Adipose tissue (tissue), 3 donors: ENCODE measurements around the gene RBM4B. TPM values are rescaled to one million over a fixed set of nuclear protein-coding genes. Genes with fewer than 3 reads are reported as not detected.
"Not testable (repeated sequence)": the region's sequence is repeated elsewhere in the genome, so short reads cannot be mapped to it uniquely, and the experiment has no call there.

Source experiments
- H3K27ac ChIP-seq: one replicate; pipeline ENCODE4 v1.5.1; 2013; ENCODE audit warnings: low read depth, low read length
- WGBS, 3 donors: extraction: QIAGEN DNeasy Blood & Tissue Kit; methylation state at CpG; one replicate each; pipeline ENCODE4 v1.1.7; 2013; 5-methylcytosine and 5-hydroxymethylcytosine counted together
- polyA plus RNA-seq, 3 donors: library from polyadenylated mRNA; stranded (reverse); fragments of 200-250 nt; gene quantifications; one replicate each; pipeline ENCODE4 v1.2.3, GENCODE V29; 2013
- donor health status: healthy with polysubstance abuse.
- donor health status: Bipolar disorder and iron deficiency.
- donor health status: healthy.

The RBM4B gene, protein sequence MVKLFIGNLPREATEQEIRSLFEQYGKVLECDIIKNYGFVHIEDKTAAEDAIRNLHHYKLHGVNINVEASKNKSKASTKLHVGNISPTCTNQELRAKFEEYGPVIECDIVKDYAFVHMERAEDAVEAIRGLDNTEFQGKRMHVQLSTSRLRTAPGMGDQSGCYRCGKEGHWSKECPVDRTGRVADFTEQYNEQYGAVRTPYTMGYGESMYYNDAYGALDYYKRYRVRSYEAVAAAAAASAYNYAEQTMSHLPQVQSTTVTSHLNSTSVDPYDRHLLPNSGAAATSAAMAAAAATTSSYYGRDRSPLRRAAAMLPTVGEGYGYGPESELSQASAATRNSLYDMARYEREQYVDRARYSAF
- 10 to 100 TPM in 2 of 3 donors, 1 to 10 TPM in 1; 9.5 to 13.5 (median 10.1) TPM for polyA plus RNA-seq

DNA sequence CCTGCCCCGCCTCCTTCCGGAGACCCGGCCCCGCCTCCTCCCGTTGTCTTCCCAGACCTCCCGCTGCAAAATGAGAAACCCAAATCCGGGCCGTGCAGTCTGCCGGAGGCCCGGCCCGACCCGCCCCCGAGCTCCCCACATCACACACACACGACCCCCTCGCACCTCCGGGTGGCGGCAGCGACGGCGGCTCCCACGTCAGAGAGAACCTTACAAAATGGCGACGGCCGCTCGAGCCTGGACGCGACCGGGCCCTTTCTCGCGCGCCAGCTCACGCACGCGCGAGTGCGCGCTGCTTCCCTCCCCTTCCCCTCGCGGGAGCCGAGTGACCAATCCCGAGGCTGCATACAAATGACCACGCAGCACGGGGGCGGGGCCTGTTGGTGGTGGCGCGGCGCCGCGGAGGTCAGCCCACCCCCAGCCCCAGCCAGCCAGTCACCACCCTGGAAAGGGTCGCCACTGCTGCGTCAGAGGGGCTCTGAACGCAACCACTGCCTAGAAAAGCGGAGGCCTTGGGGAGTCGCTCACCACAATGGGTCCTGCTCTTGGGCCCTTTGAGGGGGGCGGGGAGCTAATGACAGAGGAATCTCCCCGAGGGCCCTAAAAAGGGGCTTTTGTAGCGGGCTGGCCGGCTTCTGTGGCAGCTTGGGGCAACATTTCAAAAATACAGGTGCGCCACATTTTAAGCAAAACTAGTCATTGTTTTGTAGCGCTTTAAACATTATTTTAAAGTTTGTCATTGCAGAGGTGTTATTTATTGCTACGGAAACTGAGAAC is at the start of gene RBM4B:
Gene RBM4B (minus strand): TSS at position 289 of the 777 bp plus-strand sequence. CDS start 808 bp downstream, outside the sequence.
- H3K27ac ChIP-seq: peak within 1 kb of the TSS; percentile 94
- WGBS, 3 donors: 0 to 1% (median 1%) methylated on average over 58 to 61 of the region's 61 CpGs

DNA sequence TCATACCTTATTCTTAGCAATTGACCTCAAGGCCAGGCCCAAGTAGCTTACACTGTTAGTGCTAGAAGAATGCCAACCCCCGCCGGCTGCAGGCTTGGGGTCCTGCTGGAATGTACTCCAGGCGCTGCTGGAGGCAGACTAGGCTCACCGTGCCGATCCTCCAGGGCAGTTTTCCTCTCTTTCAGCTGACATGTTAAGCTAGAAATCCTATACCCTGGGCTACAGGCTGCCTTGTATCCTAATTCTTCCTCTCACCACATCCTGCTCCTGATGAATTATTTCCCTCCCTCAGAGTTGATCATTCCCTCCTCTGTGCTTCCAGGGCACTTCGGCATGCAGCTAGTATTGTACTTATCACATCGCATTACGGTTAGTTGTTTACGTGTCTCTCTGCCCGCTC is 48.0 kb upstream of the RBM4B start:
- no peak overlapping the region for H3K27ac ChIP-seq
- 40 to 64% (median 61%) methylated on average over 10 of the region's 10 CpGs for WGBS, 3 donors

DNA sequence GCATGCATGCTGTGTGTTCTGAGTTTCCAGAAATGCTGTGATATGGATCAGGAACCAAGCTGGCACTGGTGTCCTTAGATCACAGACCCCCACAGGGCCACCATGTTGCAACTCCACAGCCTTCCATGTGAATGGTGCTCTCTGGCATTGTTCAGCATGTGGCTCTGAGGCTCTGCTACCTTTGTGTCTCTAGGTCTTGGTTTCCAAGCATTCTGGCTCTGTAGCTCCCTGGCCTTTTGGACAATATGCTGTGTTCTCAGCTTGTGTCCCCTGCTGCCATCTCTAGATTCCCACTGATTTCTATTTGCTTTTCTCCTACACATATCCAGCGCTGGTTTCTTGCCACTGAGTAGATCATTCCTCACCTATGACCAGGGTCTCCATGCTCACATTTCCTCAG is 47.4 kb upstream of the RBM4B start:
- WGBS, 3 donors: 81 to 100% (median 98%) methylated on average over 1 of the region's 1 CpG
- no peak overlapping the region for H3K27ac ChIP-seq

DNA sequence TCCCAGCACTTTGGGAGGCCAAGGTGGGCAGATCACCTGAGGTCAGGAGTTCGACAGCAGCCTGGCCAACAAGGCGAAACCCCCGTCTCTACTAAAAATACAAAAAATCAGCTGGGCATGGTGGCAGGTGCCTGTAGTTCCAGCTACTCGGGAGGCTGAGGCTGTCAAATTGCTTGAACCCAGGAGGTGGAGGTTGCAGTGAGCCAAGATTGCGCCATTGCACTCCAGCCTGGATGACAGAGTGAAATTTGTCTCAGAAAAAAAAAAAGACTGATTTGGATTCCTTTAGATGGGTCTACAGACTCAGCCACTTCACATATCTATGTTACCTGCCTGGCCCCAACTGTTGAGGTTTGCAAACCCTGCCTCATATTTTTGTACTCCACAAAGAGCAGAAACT is 46.5 kb upstream of the RBM4B start:
- 86 to 92% (median 90%) methylated on average over 5 of the region's 5 CpGs for WGBS, 3 donors
- not testable (repeated sequence) for H3K27ac ChIP-seq

DNA sequence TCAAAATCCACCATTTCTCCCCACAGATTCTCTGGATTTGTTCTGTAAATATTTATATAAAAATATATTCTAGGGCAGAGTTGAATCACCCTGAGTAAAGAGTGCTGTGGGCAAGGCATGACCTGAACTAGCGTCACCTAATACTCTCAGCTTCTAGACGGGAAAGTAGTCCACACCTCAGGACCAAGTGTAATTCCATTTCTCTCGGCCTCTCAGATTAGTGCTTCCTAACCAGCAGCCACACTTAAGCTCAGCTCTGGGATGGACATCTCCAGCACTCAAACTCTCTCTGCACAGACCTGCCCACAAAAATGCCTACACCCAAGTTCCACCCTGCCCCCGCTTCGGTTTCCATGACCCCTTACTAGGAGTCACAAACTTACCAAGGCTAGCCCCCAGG is 46.0 kb upstream of the RBM4B start:
- H3K27ac ChIP-seq: no peak overlapping the region
- WGBS, 3 donors: 86 to 95% (median 91%) methylated on average over 5 of the region's 5 CpGs

DNA sequence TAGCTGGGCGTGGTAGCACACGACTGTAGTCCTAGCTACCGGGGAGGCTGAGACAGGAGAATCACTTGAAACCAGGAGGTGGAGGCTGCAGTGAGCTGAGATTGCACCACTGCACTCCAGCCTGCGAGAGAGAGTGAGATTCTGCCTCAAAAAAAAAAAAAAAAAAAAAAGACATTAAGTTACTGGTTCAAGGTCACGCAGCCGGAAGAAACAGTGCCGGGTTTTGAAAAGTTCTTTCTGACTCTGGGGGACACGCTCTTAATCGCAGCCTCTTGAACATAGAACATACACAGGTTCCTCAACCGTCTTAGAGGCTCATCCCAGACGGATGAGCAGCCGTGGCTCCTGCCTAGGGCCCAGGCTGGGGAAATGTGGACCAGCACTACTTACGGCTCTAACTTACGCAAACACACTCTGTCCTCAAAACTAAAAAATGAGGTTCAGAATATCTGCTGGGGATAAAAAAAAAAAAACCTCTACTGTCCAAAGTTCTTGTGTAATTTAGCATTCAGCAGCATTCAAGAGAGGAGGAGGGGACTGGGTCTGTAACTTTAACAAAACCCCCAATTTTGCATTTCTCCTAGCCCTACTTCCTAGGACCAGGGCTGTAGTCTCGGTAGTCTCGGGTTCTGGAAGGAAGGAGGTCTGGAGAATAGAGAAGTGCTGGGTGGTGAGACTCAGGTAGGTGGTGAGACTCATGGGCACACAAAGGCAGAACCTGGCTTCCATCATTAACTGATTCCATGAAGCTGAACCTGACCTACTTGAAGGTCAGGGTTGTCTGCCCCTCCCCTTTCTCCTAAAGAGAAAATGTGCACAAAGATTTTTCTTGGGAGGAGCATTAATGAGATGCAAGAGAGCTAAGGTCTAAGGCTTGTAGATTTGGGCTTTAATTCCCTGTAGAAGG is 45.3 kb upstream of the RBM4B start:
- WGBS, 3 donors: 61 to 90% (median 86%) methylated on average over 16 of the region's 16 CpGs
- H3K27ac ChIP-seq: no peak overlapping the region

DNA sequence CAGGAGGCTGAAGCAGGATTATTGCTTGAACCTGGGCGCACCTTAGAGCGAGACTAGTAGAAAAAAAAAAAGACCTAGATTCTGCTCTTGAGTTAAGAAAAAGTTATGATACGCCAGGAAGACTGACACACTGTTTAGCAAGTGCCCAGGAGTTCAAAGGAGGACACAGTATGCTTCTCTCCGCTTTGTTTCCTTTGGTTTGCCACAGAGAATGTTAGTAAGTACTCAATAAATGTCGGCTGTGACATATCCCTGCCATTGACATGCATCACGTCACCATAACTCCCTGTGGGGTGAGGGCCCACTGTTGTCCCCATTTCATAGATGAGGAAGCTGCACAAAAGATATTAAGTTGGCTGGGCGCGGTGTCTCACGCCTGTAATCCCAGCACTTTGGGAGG is 44.3 kb upstream of the RBM4B start:
- WGBS, 3 donors: 93 to 97% (median 95%) methylated on average over 9 of the region's 9 CpGs
- H3K27ac ChIP-seq: no peak overlapping the region

DNA sequence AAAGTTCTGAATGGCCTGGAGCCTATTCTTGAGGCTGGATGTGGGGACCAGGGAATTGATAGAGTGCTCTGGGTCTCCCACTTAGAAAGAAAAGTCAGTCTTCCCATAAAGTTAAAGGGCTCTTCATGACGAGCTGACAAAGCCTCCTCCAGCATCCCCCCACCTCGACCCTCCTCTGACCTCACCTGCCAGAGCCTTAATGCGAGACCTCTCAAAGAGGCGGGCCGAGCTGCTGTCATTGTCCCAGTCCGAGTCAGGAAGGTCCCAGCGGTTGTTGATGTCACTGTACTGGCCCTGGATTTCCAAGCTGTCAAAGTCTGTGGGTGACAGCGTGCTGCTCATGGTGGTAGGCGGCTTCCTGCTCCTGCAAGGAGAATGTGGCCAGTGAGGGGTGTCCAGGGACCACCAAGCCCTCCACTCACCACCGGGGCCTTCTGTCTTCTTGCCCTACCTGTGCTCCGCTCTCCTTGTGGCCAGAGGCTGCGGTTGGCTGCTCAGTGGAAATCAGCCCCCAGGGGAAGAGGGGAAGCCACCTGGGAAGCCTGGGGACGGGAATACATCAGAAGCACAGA is 43.3 kb upstream of the RBM4B start:
- WGBS, 3 donors: 82 to 92% (median 88%) methylated on average over 13 of the region's 13 CpGs
- H3K27ac ChIP-seq: no peak overlapping the region

DNA sequence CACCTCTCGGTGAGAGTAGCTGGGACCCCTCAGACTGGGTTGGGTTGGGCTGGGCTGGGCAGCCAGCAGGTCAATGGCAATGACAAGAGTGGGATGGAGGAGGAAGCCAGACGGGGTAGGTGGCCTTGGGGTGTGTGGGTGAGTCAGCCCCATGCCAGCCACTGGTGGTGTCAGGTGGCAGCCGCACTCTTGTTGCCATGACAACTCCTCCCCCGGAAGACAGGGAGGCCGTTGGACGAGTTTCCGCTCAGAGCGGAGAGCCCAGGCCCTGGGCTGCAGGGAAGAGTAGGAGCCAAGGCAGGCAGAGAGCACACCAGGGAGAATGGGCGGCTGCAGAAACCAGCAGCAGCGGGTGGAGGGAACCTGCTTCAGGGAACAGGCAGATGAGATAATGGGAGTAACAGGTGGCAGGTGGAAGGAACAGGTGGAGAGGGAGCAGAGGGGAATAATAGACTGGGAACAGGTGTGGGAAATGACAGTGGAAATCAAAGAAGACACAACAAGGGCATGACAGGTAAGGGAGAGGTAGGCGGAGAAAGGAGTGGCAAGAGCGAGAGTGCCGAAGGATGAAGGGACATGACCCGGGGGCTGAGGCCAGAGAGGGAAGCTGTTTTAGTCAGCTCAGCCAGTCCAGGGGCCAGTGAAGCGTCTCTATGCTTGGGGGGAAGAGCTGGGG is 42.7 kb upstream of the RBM4B start:
- 25 to 69% (median 65%) methylated on average over 15 of the region's 15 CpGs for WGBS, 3 donors
- no peak overlapping the region for H3K27ac ChIP-seq

DNA sequence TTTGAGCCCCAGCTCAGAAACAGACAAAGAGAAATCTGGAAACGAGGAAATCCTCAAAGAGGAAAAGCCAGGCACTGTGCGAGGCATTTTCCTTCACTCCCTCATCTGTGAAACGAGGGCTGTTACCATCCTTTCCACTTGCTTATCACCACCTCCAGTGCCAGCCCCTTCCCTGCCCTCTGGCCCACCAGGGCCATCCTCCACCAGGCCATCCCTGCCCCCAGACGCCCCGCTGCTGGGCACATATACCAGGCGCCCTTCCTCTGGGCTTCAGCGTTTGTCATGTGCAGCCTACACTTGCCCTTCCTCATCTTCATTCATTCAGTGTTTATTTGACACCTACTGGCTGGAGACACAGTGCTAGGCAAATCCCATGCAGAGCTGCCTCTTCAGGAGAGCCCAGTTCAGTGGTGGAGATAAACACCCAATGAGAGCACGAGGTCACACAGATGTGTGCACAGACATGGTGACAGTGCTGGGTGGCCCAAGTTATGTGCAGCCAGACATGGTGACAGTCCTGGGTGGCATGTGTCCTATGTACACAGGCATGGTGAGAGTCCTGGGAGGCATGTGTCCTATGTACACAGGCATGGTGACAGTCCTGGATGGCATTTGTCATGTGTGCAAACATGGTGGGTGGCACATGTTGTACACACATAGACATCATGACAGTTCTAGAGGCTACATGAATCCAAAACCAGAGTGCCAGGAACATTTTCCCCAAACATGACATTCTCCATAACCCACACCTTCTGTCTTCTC is 41.6 kb upstream of the RBM4B start:
- 70 to 85% (median 84%) methylated on average over 8 of the region's 8 CpGs for WGBS, 3 donors
- H3K27ac ChIP-seq: no peak overlapping the region

DNA sequence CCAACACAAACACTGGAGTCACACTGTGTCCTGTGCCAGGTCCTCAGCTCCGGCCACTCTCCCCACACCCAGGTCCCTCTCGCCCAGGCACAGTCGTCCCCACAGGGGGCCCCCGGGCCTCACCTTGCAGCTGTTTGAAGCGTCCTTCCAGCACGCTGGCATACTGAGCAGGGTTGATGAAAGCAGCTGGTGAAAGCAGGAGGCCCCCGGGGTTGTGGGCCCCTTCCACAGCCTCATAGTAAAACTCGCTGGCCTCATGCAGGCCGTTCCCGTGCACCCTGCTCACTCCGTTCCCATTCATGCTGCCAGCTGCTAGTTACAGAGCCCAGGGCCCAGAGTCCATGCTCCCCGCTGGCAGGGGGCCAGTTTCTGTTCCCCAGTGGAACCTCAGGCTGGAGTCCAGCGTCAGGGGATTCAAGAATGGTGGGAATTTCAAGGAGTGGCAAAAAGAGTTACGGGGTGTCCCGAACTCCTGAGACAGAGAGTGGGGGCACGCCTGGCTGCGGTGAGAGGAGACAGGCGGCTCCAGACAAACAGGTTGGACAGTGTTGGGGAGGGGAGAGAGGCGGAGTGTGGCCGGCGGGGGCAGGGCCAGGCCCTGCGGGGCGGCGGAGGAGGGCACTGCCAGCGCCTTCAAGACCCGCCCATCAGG is 40.8 kb upstream of the RBM4B start:
- 20 to 69% (median 60%) methylated on average over 26 of the region's 26 CpGs for WGBS, 3 donors
- H3K27ac ChIP-seq: no peak overlapping the region

DNA sequence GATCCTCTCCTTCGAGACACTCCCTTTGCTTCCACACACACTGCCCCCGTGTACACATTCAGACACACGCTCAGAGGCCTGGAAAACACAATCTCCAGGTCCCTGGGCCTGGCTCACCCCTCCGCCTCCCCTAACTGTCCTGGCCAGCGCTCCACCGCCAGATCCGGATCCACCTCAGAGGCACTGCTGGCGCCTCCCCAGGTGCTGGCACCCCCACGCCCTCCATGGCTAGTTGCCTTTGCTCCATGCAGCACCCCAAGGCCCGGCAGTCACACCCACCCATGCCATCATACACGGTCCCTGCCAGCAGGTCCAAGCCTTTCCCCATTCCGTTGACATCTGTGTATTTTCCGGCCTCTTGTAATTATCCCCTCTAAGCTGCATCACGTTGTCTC is 40.2 kb upstream of the RBM4B start:
- no peak overlapping the region for H3K27ac ChIP-seq
- WGBS, 3 donors: 42 to 86% (median 79%) methylated on average over 14 of the region's 14 CpGs

DNA sequence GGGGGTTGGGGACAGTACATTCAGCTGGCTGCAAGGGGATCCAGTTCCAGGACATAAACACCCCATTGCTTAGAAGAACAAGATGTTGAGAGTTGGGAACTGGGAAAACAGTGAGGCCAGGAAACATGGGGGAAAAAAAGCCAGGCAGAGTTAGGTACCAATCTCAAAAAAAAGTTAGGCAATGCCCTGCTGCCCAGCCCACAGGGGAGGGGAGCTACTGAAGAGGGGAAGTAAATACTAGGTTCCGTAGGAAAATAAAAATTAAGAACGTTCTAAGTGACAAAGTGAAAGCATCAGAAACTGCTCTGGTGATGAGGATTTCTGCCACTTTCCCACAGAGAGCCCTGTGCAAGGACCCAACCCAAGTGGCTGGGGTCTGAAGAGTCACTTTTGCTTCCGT is 39.3 kb upstream of the RBM4B start:
- no peak overlapping the region for H3K27ac ChIP-seq
- 45 to 76% (median 64%) methylated on average over 3 of the region's 3 CpGs for WGBS, 3 donors

DNA sequence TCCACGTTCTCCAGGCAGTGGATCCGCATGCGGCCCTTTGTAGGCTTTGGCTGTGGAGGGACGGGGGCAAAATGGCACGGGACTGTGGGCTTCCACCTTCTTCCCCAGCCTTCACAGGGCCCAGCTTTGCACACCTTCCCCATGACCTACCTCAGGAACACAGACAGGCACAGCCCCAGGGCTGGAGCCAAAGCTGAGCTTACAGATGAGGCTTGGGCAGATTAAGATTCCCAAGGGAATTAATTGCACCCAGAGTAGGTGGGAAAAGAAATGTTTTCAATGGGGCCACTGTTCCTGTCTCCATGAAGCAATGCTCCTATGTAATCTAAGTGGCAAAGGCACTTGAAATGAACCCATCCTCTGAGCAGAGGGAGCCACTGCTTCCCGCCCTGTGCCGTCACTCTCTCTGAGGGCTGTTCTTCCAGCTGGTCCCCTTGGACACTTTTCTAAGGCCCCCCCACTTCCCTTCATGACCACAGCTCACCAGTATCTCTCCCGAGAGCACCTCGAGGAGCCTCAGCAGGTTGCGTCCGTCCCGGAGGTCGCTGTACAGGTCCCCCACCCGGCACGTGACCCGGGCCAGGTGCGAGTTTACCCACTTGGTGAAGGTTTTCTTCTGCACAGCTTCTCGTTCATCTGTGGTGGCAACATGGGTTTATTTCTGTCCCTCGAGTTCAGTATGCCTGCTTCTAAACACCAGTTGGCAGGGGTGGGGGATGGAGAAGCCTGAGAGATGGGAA is 37.8 kb upstream of the RBM4B start:
- no peak overlapping the region for H3K27ac ChIP-seq
- WGBS, 3 donors: 91 to 94% (median 91%) methylated on average over 19 of the region's 19 CpGs

DNA sequence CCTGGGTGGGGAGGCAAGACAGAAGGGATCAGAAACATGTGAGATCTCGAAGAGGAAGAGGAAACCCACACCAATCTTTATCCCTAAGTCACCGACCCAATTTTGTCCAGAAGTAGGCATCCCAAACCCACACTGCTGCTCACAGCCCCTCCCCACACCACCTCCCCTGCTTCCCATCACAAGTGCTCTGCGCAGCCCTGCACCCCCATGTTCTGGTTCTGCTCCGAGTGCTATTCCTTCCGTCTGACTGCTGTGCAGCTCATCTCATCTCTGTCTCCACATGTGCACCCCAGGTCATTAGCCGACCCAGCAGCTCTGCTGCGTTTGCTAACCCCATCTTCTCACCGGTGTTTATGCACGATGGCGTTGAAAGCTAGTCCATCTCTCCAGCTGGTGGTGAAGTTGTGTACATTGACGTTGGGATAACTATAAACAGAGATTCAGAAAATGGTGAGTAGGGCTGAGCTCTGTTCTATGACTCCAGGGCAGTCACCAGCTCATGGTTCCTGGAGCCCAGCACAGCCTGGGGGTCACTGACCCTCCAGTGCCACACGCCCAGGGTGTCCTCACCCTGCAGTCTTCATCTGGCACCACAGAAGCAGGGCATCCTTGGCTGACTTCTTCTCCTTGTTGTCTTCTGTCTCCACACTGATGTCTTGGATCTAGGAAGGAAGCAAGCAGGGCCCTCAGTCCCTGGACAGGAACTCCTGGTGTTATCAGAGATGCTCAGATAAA is 36.2 kb upstream of the RBM4B start:
- WGBS, 3 donors: 77 to 87% (median 79%) methylated on average over 12 of the region's 12 CpGs
- H3K27ac ChIP-seq: no peak overlapping the region
